ENCODE data around the gene MCF2L2. TPM values are rescaled to one million over a fixed set of nuclear protein-coding genes. Genes with fewer than 3 reads are reported as not detected.

MCF2L2 gene
- total and polyA plus RNA-seq, 2 experiments from 2014 or later, result 6.7 to 14.6 TPM

- no peaks in the 10 kb centered on the region for H3K9me3 Mint-ChIP-seq
- DNase-seq (ENCODE audit: low spot score), result no peak
- Histone ChIP-seq H3K9me2 (ENCODE audit: insufficient read depth) (no peaks in the 10 kb centered on the region), H3K27me3 (ENCODE audit: insufficient read depth) (no peaks in the 10 kb centered on the region), H3K4me2 (no peak overlapping the region), H3K4me1 (ENCODE audit: insufficient read depth) (no peaks in the 10 kb centered on the region), H3K4me3 (no peak overlapping the region), H3F3A (replicated peaks; ENCODE audit: low read depth) (no peaks in the 10 kb centered on the region), H2AFZ (no peak overlapping the region), H4K20me1 (replicated peaks; ENCODE audit: insufficient read depth) (no peaks in the 10 kb centered on the region), H3K79me2 (replicated peaks; ENCODE audit: insufficient read depth) (no peaks in the 10 kb centered on the region), H3K27ac (ENCODE audit: low read depth) (no peak overlapping the region), H3K36me3 (ENCODE audit: insufficient read depth) (0 out of 2 replicates have a peak, but pooled peaks cover 2% of the 10 kb centered on the region)
- H3K27me3 Mint-ChIP-seq (ENCODE audit: insufficient read depth, low read depth, poor library complexity), result peaks cover 2% of the 10 kb centered on the region
- no peak overlapping the region for H3K4me3 Mint-ChIP-seq
- peaks cover 7% of the 10 kb centered on the region; the same call in 2 of the 3 replicates for H3K36me3 Mint-ChIP-seq (ENCODE audit: low read depth)
- no peak for TF ChIP-seq ZNF114 (CRISPR knock-in tag; IDR thresholded peaks at IDR 0.05)
- no peak for TF ChIP-seq STAT1 (IDR thresholded peaks at IDR 0.05; ENCODE audit: unreplicated experiment)
- TF ChIP-seq ZNF331 (CRISPR knock-in tag; IDR thresholded peaks at IDR 0.05; ENCODE audit: low read depth), result no peak
- TF ChIP-seq POLR2AphosphoS5 (IDR thresholded peaks at IDR 0.05; ENCODE audit: low read depth), result no peak
- TF ChIP-seq NANOG (IDR thresholded peaks at IDR 0.05; ENCODE audit: borderline replicate concordance), result no peak
- TF ChIP-seq, protein P1, sequence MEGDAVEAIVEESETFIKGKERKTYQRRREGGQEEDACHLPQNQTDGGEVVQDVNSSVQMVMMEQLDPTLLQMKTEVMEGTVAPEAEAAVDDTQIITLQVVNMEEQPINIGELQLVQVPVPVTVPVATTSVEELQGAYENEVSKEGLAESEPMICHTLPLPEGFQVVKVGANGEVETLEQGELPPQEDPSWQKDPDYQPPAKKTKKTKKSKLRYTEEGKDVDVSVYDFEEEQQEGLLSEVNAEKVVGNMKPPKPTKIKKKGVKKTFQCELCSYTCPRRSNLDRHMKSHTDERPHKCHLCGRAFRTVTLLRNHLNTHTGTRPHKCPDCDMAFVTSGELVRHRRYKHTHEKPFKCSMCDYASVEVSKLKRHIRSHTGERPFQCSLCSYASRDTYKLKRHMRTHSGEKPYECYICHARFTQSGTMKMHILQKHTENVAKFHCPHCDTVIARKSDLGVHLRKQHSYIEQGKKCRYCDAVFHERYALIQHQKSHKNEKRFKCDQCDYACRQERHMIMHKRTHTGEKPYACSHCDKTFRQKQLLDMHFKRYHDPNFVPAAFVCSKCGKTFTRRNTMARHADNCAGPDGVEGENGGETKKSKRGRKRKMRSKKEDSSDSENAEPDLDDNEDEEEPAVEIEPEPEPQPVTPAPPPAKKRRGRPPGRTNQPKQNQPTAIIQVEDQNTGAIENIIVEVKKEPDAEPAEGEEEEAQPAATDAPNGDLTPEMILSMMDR (conservative IDR thresholded peaks at IDR 0.05; ENCODE audit: low read depth in 2 of 2), result no peak
- no peak for ATAC-seq
- peaks cover 2% of the 10 kb centered on the region; the same call in 2 of the 3 replicates for H3K4me1 Mint-ChIP-seq
- H3K27ac Mint-ChIP-seq, result no peak overlapping the region
These were observed 117.5 kb downstream of the MCF2L2 start for GRCh38 chr3:183310936-183311335.

GRCh38 chr3:183309276-183309675, 119.1 kb downstream of the MCF2L2 start:
- Histone ChIP-seq H4K20me1 (replicated peaks; ENCODE audit: insufficient read depth) (no peaks in the 10 kb centered on the region), H3K4me2 (no peak overlapping the region), H3K36me3 (ENCODE audit: insufficient read depth) (0 out of 2 replicates have a peak, but pooled peaks cover 2% of the 10 kb centered on the region), H3K4me3 (no peak overlapping the region), H3F3A (replicated peaks; ENCODE audit: low read depth) (no peaks in the 10 kb centered on the region), H3K4me1 (ENCODE audit: insufficient read depth) (no peaks in the 10 kb centered on the region), H3K79me2 (replicated peaks; ENCODE audit: insufficient read depth) (no peaks in the 10 kb centered on the region), H3K9me2 (ENCODE audit: insufficient read depth) (no peaks in the 10 kb centered on the region), H3K27me3 (ENCODE audit: insufficient read depth) (no peaks in the 10 kb centered on the region), H2AFZ (no peak overlapping the region), H3K27ac (ENCODE audit: low read depth) (no peak overlapping the region)
- Mint-ChIP-seq H3K4me1 (peaks cover 2% of the 10 kb centered on the region; the same call in 2 of the 3 replicates), H3K27me3 (ENCODE audit: insufficient read depth, low read depth, poor library complexity) (peaks cover 2% of the 10 kb centered on the region), H3K9me3 (no peaks in the 10 kb centered on the region), H3K36me3 (ENCODE audit: low read depth) (peaks cover 7% of the 10 kb centered on the region; the same call in 2 of the 3 replicates), H3K27ac (no peak overlapping the region), H3K4me3 (no peak overlapping the region)
- ATAC-seq, result no peak
- TF ChIP-seq STAT1 (IDR thresholded peaks at IDR 0.05; ENCODE audit: unreplicated experiment), result no peak
- no peak for DNase-seq (ENCODE audit: low spot score)

GRCh38 chr3:183308751-183309150, 119.7 kb downstream of the MCF2L2 start:
- peaks cover 7% of the 10 kb centered on the region; the same call in 2 of the 3 replicates for H3K36me3 Mint-ChIP-seq (ENCODE audit: low read depth)
- DNase-seq (ENCODE audit: low spot score), result no peak
- TF ChIP-seq ETS1 (IDR thresholded peaks at IDR 0.05) (no peak), EZH2phosphoT487 (IDR thresholded peaks at IDR 0.05; ENCODE audit: unreplicated experiment) (no peak), STAT1 (IDR thresholded peaks at IDR 0.05; ENCODE audit: unreplicated experiment) (no peak), ZNF114 (CRISPR knock-in tag; IDR thresholded peaks at IDR 0.05) (no peak)
- TF ChIP-seq, protein P1 (conservative IDR thresholded peaks at IDR 0.05; ENCODE audit: low read depth in 2 of 2), result no peak

More at GRCh38 chr3:183308751-183309150, 119.7 kb downstream of the MCF2L2 start:
- Histone ChIP-seq H3K79me2 (replicated peaks; ENCODE audit: insufficient read depth) (no peaks in the 10 kb centered on the region), H2AFZ (no peak overlapping the region), H3K36me3 (ENCODE audit: insufficient read depth) (0 out of 2 replicates have a peak, but pooled peaks cover 2% of the 10 kb centered on the region), H3K27me3 (ENCODE audit: insufficient read depth) (no peaks in the 10 kb centered on the region), H3K4me2 (no peak overlapping the region), H3K9me2 (ENCODE audit: insufficient read depth) (no peaks in the 10 kb centered on the region), H4K20me1 (replicated peaks; ENCODE audit: insufficient read depth) (no peaks in the 10 kb centered on the region), H3K4me1 (ENCODE audit: insufficient read depth) (no peaks in the 10 kb centered on the region), H3F3A (replicated peaks; ENCODE audit: low read depth) (no peaks in the 10 kb centered on the region), H3K4me3 (no peak overlapping the region), H3K27ac (ENCODE audit: low read depth) (no peak overlapping the region)
- Mint-ChIP-seq H3K4me3 (no peak overlapping the region), H3K4me1 (no peaks in the 10 kb centered on the region), H3K27ac (no peak overlapping the region), H3K9me3 (no peaks in the 10 kb centered on the region), H3K27me3 (ENCODE audit: insufficient read depth, low read depth, poor library complexity) (peaks cover 2% of the 10 kb centered on the region)
- ATAC-seq, result no peak

All from GM23338 (cell line).